ENCODE results near the gene ISYNA1. TPM values are rescaled to one million over a fixed set of nuclear protein-coding genes. Genes with fewer than 3 reads are reported as not detected.

ISYNA1 gene
- total RNA-seq, 5 donors from 2014 or later (not counting 1 experiment from before 2014, with no cell fraction given): 38.3 to 59.8 (median 55.0) TPM

- Mint-ChIP-seq H3K4me3 (peak overlapping the region in 1 of 3 donors; percentile 45), H3K9me3 (no peaks in the 10 kb centered on the region)
- no peak for ATAC-seq (replicated peaks in 1 of 4)
Measured at GRCh38 chr19:18475762-18476331, 37.9 kb upstream of the ISYNA1 start.

GRCh38 chr19:18475004-18475453 lies 37.1 kb upstream of the ISYNA1 start:
- peak overlapping the region; percentile 70 to 95 for H3K27ac Mint-ChIP-seq
- H3K27me3 ChIP-seq (replicated peaks in 1 of 2; ENCODE audit: control insufficient read depth in 2 of 2, extremely low read depth in 1 of 2, insufficient read depth in 2 of 2, low read length in 1 of 2): no peaks in the 10 kb centered on the region
- ChIA-PET CTCF (interaction anchor here in 1 of 2 donors (0.6 to 1.2 kb wide), 5 partner anchors 21 to 372 kb away, joined by 3 to 5 read pairs (median 3); partner anchors contain the start of gene KXD1), POLR2A (interaction anchor here in 1 of 2 donors (0.6 to 1.8 kb wide), 5 partner anchors 21 to 368 kb away, joined by 3 to 11 read pairs (median 4); no protein-coding TSS in a partner anchor)
- no peaks in the 10 kb centered on the region for H3K9me3 ChIP-seq
- no peaks in the 10 kb centered on the region for H3K36me3 Mint-ChIP-seq
- peak overlapping the region in 2 of 3 donors; percentile 42 to 45 for H3K4me3 Mint-ChIP-seq
- DNase-seq (peak in 6 of 35 experiments; percentile 17 to 78 (median 30)), ATAC-seq (replicated peaks in 1 of 4) (peak; percentile 38 to 75 (median 64))
- H3K36me3 ChIP-seq (ENCODE audit: control insufficient read depth in 2 of 2, extremely low read depth in 1 of 2, insufficient read depth in 1 of 2, low read length in 1 of 2): peaks cover 3 to 18% of the 10 kb centered on the region in 2 donors
- H3K4me1 ChIP-seq (ENCODE audit: control insufficient read depth in 1 of 2, extremely low read depth in 1 of 2, insufficient read depth in 2 of 2, low read length in 2 of 2): peaks cover 0 to 80% of the 10 kb centered on the region in 2 experiments
- H3K27ac ChIP-seq (ENCODE audit: low read length): peak overlapping the region; percentile 91
- H3K27me3 Mint-ChIP-seq: no peaks in the 10 kb centered on the region
- WGBS (ENCODE audit: insufficient coverage): 20% methylated on average over 1 of the region's 5 CpGs
- H3K4me1 Mint-ChIP-seq: peaks cover 47 to 77% (median 66%) of the 10 kb centered on the region in 3 donors
- H3K9me3 Mint-ChIP-seq: no peaks in the 10 kb centered on the region
- H3K4me3 ChIP-seq (ENCODE audit: control insufficient read depth in 1 of 2, extremely low read depth in 1 of 2, low read length in 1 of 2): no peak overlapping the region

More at GRCh38 chr19:18475762-18476331, 37.9 kb upstream of the ISYNA1 start:
- Mint-ChIP-seq H3K36me3 (no peaks in the 10 kb centered on the region), H3K27ac (peak overlapping the region; percentile 70 to 95), H3K27me3 (no peaks in the 10 kb centered on the region), H3K4me1 (peaks cover 52 to 78% (median 70%) of the 10 kb centered on the region in 3 donors)
- Histone ChIP-seq H3K27ac (ENCODE audit: low read length) (peak overlapping the region; percentile 91), H3K27me3 (replicated peaks in 1 of 2; ENCODE audit: control insufficient read depth in 2 of 2, extremely low read depth in 1 of 2, insufficient read depth in 2 of 2, low read length in 1 of 2) (no peaks in the 10 kb centered on the region), H3K36me3 (ENCODE audit: control insufficient read depth in 2 of 2, extremely low read depth in 1 of 2, insufficient read depth in 1 of 2, low read length in 1 of 2) (peaks cover 3 to 11% of the 10 kb centered on the region in 2 donors), H3K4me1 (ENCODE audit: control insufficient read depth in 1 of 2, extremely low read depth in 1 of 2, insufficient read depth in 2 of 2, low read length in 2 of 2) (peaks cover 0 to 80% of the 10 kb centered on the region in 2 experiments), H3K4me3 (ENCODE audit: control insufficient read depth in 1 of 2, extremely low read depth in 1 of 2, low read length in 1 of 2) (no peak overlapping the region), H3K9me3 (no peaks in the 10 kb centered on the region)
- no peak for DNase-seq
- CTCF ChIA-PET: interaction anchor here (0.5 to 1.2 kb wide), 6 partner anchors 20 to 371 kb away, joined by 3 to 5 read pairs (median 4); partner anchors contain the start of gene KXD1 (in 1 of the 2)
- POLR2A ChIA-PET: interaction anchor here in 1 of 2 donors (0.6 to 1.8 kb wide), 4 partner anchors 20 to 367 kb away, joined by 3 to 10 read pairs (median 4); no protein-coding TSS in a partner anchor
- 84% methylated on average over 14 of the region's 19 CpGs for WGBS (ENCODE audit: insufficient coverage)

- peaks cover 40 to 75% (median 63%) of the 10 kb centered on the region in 3 donors for H3K4me1 Mint-ChIP-seq
- H3K4me1 ChIP-seq (ENCODE audit: control insufficient read depth in 1 of 2, extremely low read depth in 1 of 2, insufficient read depth in 2 of 2, low read length in 2 of 2): peaks cover 0 to 80% of the 10 kb centered on the region in 2 experiments
- DNase-seq (no peak), ATAC-seq (replicated peaks in 1 of 4) (no peak)
- peak overlapping the region; percentile 70 to 95 for H3K27ac Mint-ChIP-seq
- 86% methylated on average over 12 of the region's 13 CpGs for WGBS (ENCODE audit: insufficient coverage)
- CTCF ChIA-PET: interaction anchor here in 1 of 2 donors (0.5 to 1.2 kb wide), 3 partner anchors 70 to 476 kb away, joined by 3 to 5 read pairs (median 4); no protein-coding TSS in a partner anchor
- no peak overlapping the region for H3K4me3 ChIP-seq (ENCODE audit: control insufficient read depth in 1 of 2, extremely low read depth in 1 of 2, low read length in 1 of 2)
- peaks cover 3 to 18% of the 10 kb centered on the region in 2 donors for H3K36me3 ChIP-seq (ENCODE audit: control insufficient read depth in 2 of 2, extremely low read depth in 1 of 2, insufficient read depth in 1 of 2, low read length in 1 of 2)
- H3K9me3 Mint-ChIP-seq: no peaks in the 10 kb centered on the region
- no peaks in the 10 kb centered on the region for H3K27me3 Mint-ChIP-seq
- POLR2A ChIA-PET: interaction anchor here (0.6 to 1.8 kb wide), 4 partner anchors 22 to 454 kb away, joined by 3 to 11 read pairs (median 7); no protein-coding TSS in a partner anchor
- no peaks in the 10 kb centered on the region for H3K9me3 ChIP-seq
- peak overlapping the region; percentile 91 for H3K27ac ChIP-seq (ENCODE audit: low read length)
- peak overlapping the region in 1 of 3 donors; percentile 23 for H3K4me3 Mint-ChIP-seq
- no peaks in the 10 kb centered on the region for H3K27me3 ChIP-seq (replicated peaks in 1 of 2; ENCODE audit: control insufficient read depth in 2 of 2, extremely low read depth in 1 of 2, insufficient read depth in 2 of 2, low read length in 1 of 2)
- no peaks in the 10 kb centered on the region for H3K36me3 Mint-ChIP-seq
Measured at GRCh38 chr19:18474366-18474887, 36.5 kb upstream of the ISYNA1 start.

- H3K9me3 ChIP-seq: no peaks in the 10 kb centered on the region
- H3K4me1 ChIP-seq (ENCODE audit: control insufficient read depth in 1 of 2, extremely low read depth in 1 of 2, insufficient read depth in 2 of 2, low read length in 2 of 2): peaks cover 0 to 79% of the 10 kb centered on the region in 2 experiments
- WGBS (ENCODE audit: insufficient coverage): 96% methylated on average over 2 of the region's 8 CpGs
- H3K27ac ChIP-seq (ENCODE audit: low read length): no peak overlapping the region
- ATAC-seq (replicated peaks in 1 of 4): no peak
- no peaks in the 10 kb centered on the region for H3K9me3 Mint-ChIP-seq
- POLR2A ChIA-PET: interaction anchor here in 1 of 2 donors (0.6 kb wide), 1 partner anchor 455 kb away, joined by 4 read pairs; no protein-coding TSS in a partner anchor
- no peak for DNase-seq
- no peak overlapping the region for H3K4me3 Mint-ChIP-seq
- H3K4me3 ChIP-seq (ENCODE audit: control insufficient read depth in 1 of 2, extremely low read depth in 1 of 2, low read length in 1 of 2): no peak overlapping the region
- peak overlapping the region in 1 of 2 donors; percentile 71 for H3K27ac Mint-ChIP-seq
- no peaks in the 10 kb centered on the region for H3K27me3 ChIP-seq (replicated peaks in 1 of 2; ENCODE audit: control insufficient read depth in 2 of 2, extremely low read depth in 1 of 2, insufficient read depth in 2 of 2, low read length in 1 of 2)
- CTCF ChIA-PET: interaction anchor here in 1 of 2 donors (0.7 kb wide), 1 partner anchor 11 kb away, joined by 3 read pairs; no protein-coding TSS in a partner anchor
- H3K4me1 Mint-ChIP-seq: peaks cover 33 to 70% (median 57%) of the 10 kb centered on the region in 3 donors
- H3K36me3 Mint-ChIP-seq: no peaks in the 10 kb centered on the region
- H3K36me3 ChIP-seq (ENCODE audit: control insufficient read depth in 2 of 2, extremely low read depth in 1 of 2, insufficient read depth in 1 of 2, low read length in 1 of 2): peaks cover 6 to 21% of the 10 kb centered on the region in 2 donors
- no peaks in the 10 kb centered on the region for H3K27me3 Mint-ChIP-seq
Measured at GRCh38 chr19:18473706-18474087, 35.8 kb upstream of the ISYNA1 start.

GRCh38 chr19:18473003-18473705 lies 35.2 kb upstream of the ISYNA1 start:
- peak overlapping the region; percentile 71 to 74 for H3K27ac Mint-ChIP-seq
- DNase-seq (no peak), ATAC-seq (replicated peaks in 1 of 4) (no peak)
- Histone ChIP-seq H3K27me3 (replicated peaks in 1 of 2; ENCODE audit: control insufficient read depth in 2 of 2, extremely low read depth in 1 of 2, insufficient read depth in 2 of 2, low read length in 1 of 2) (no peaks in the 10 kb centered on the region), H3K9me3 (no peaks in the 10 kb centered on the region), H3K36me3 (ENCODE audit: control insufficient read depth in 2 of 2, extremely low read depth in 1 of 2, insufficient read depth in 1 of 2, low read length in 1 of 2) (peaks cover 8 to 21% of the 10 kb centered on the region in 2 donors), H3K4me1 (ENCODE audit: control insufficient read depth in 1 of 2, extremely low read depth in 1 of 2, insufficient read depth in 2 of 2, low read length in 2 of 2) (peaks cover 0 to 79% of the 10 kb centered on the region in 2 experiments), H3K4me3 (ENCODE audit: control insufficient read depth in 1 of 2, extremely low read depth in 1 of 2, low read length in 1 of 2) (no peak overlapping the region), H3K27ac (ENCODE audit: low read length) (no peak overlapping the region)
- H3K9me3 Mint-ChIP-seq: no peaks in the 10 kb centered on the region
- peaks cover 30 to 67% (median 53%) of the 10 kb centered on the region in 3 donors for H3K4me1 Mint-ChIP-seq
- POLR2A ChIA-PET: interaction anchor here in 1 of 2 donors (0.6 kb wide), 1 partner anchor 120 kb away, joined by 3 read pairs; no protein-coding TSS in a partner anchor
- CTCF ChIA-PET: interaction anchor here in 1 of 2 donors (0.7 kb wide), 1 partner anchor 12 kb away, joined by 3 read pairs; no protein-coding TSS in a partner anchor
- H3K27me3 Mint-ChIP-seq: no peaks in the 10 kb centered on the region
- WGBS (ENCODE audit: insufficient coverage): 92% methylated on average over 8 of the region's 8 CpGs
- H3K4me3 Mint-ChIP-seq: no peak overlapping the region
- H3K36me3 Mint-ChIP-seq: no peaks in the 10 kb centered on the region

All from T-cell (primary cell).